NB4 (cell line): ENCODE data around the gene ZNF236.

Source experiments
- DNase-seq: peaks from one replicate; pipeline ENCODE4 v3.0.0; 2010; ENCODE audit warnings: low read depth
- H3K4me3 ChIP-seq: one replicate; pipeline ENCODE4 v1.5.1; 2011; ENCODE audit warnings: mild to moderate bottlenecking, low read depth, low read length, moderate library complexity
- MYC ChIP-seq: IDR thresholded peaks from 2 replicates; pipeline ENCODE4 v1.6.1; 2011; ENCODE audit warnings: low read depth, low read length
- POLR2A ChIP-seq: IDR thresholded peaks from 2 replicates; pipeline ENCODE4 v1.6.1; 2011; ENCODE audit warnings: mild to moderate bottlenecking; ENCODE audit not compliant: insufficient read length; ENCODE audit errors: extremely low read depth
- TF ChIP-seq, protein P1 (sequence below): IDR thresholded peaks from 2 replicates; pipeline ENCODE4 v1.6.1; 2011; ENCODE audit warnings: low read depth, low read length
- TF ChIP-seq, protein P2 (sequence below): IDR thresholded peaks from one replicate; pipeline ENCODE4 v1.5.1; 2012; ENCODE audit warnings: low read depth, low read length

The ZNF236 gene

DNA sequence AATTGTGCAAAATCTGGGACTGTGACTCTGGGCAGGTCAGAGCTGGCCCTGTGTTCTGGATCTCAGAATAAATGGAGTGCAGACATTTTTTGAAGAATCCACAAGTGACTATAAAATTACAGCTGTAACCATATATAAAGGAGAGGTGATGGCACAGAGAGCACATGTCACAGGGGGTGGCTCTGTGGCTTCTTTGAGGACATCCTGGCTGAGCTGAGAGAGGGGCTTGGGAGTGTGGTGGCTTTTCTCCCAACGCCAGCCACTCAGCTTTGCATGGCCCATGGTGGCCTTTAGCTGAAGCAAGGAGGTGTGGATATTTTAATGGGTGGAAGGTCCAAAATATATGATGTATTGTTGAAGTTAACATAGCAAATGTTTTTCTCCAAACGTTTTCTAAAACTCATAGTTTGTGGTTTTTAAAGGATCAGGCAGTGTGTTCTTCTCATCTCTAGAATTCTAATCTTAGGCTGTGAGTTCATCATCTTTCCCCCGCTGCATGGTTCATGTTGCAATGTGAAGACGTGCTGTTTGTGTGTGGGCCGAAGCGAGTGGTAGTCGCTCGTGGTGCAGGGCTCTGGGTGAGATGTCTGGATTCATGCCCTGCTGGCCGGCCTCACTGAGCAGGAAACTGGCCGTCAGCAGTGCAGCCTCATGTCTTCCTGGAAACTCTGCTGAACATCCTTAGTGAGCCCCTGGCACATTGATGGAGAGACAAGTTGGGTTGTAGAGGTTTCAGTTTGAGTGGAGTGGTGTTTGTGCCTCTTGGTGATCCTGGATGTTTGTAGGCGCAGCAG, 109.9 kb downstream of the ZNF236 start:
- no peak for DNase-seq

DNA sequence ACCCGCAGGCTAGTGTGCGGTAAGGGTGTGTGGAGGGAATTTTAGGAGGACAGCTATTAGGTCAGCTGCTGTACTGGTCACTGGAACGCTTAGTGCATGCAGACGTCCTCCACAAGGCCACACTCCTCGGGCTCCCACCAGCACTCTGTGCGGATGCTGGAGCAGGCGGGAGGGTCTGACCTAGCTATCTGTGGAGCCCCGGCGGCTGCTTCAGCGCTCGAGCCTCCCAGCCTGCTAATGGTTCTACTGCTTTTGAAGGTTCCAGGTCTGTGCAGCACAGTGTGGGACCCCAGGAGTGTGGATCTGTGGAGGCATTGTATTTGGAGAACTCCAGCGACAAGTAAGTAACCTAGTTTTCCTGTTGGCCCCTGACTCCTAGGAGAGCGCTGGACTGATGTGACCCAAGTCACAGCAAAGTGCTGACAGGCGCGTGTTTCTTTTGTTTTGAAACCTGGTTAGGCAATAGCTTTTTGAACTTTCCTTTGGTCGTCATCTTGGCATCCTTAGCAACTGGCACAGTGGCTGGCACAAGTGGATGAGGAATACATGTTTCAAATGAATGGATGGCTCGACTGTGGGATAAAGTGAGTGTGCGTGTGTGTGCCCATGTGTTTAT, 113.5 kb downstream of the ZNF236 start:
- TF ChIP-seq MYC = no peak
- TF ChIP-seq, protein P1, sequence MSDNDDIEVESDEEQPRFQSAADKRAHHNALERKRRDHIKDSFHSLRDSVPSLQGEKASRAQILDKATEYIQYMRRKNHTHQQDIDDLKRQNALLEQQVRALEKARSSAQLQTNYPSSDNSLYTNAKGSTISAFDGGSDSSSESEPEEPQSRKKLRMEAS = no peak
- TF ChIP-seq POLR2A = no peak
- TF ChIP-seq, protein P2, sequence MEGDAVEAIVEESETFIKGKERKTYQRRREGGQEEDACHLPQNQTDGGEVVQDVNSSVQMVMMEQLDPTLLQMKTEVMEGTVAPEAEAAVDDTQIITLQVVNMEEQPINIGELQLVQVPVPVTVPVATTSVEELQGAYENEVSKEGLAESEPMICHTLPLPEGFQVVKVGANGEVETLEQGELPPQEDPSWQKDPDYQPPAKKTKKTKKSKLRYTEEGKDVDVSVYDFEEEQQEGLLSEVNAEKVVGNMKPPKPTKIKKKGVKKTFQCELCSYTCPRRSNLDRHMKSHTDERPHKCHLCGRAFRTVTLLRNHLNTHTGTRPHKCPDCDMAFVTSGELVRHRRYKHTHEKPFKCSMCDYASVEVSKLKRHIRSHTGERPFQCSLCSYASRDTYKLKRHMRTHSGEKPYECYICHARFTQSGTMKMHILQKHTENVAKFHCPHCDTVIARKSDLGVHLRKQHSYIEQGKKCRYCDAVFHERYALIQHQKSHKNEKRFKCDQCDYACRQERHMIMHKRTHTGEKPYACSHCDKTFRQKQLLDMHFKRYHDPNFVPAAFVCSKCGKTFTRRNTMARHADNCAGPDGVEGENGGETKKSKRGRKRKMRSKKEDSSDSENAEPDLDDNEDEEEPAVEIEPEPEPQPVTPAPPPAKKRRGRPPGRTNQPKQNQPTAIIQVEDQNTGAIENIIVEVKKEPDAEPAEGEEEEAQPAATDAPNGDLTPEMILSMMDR = no peak
- no peak for DNase-seq
- H3K4me3 ChIP-seq = no peak overlapping the region

More for the DNA sequence above, 109.9 kb downstream of the ZNF236 start:
- H3K4me3 ChIP-seq = no peak overlapping the region
- TF ChIP-seq, protein P2 = no peak
- TF ChIP-seq, protein P1 = no peak
- TF ChIP-seq MYC = no peak
- no peak for TF ChIP-seq POLR2A

DNA sequence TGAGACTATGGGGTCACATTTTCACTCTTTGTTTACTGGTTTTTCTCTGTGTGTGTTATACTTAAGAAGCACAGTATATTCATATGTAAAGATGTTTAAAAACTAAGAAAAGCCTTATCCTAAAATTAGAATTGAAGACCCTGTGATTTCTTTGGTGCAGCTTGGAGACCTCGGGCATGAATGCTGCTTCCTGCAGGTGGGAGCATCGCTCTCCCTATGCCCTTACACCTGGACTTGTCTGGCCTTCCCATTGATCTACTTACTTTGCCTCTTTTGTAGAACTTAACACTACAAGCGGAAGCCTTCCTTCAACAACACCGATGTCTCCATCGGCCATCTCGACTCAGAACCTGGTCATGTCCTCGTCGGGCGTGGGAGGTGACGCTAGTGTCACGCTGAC, 114.5 kb downstream of the ZNF236 start:
- DNase-seq = no peak
- no peak for TF ChIP-seq MYC
- TF ChIP-seq, protein P2 = no peak
- TF ChIP-seq, protein P1 = no peak
- no peak for TF ChIP-seq POLR2A
- no peak overlapping the region for H3K4me3 ChIP-seq

DNA sequence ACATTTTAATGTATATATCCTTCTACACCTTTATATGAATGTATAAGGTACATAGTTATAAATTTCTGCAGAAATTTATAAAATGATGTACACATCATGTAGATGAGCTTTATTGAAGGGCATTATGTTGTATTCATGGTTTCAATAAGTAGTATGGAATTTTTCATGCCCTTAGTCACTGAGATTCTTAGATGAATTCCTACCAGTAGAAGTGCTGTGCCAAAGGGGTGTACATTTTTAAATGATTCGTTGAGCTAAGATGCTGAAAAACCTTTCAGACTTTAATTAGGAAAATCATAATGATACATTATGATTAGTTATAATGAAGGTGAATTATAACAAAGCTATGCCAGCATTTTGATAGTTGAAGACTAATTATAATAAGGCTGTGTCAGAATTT, 115.2 kb downstream of the ZNF236 start:
- no peak for TF ChIP-seq MYC
- H3K4me3 ChIP-seq = no peak overlapping the region
- DNase-seq = no peak

DNA sequence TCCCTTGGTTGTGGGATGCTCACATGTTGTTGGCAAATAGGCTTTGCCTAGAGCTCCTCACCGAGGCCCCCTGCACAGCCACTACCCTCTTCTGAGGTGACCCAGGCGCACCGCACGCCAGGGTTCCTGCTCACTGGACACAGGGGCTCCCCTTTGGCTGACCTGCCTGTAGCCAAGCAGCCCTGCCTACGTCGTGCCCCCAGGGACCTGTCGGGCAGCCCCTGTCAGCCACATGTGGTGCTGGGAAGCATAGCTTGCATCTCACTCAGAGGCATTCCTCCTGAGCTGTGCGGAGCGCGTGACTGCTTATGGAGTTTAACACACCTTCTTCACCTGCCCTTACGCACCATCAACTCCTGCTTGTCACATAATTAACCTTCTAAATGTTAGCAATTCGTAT, 116.3 kb downstream of the ZNF236 start:
- no peak for DNase-seq
- TF ChIP-seq, protein P2 = no peak
- no peak for TF ChIP-seq MYC
- TF ChIP-seq POLR2A = no peak
- TF ChIP-seq, protein P1 = no peak
- no peak overlapping the region for H3K4me3 ChIP-seq

DNA sequence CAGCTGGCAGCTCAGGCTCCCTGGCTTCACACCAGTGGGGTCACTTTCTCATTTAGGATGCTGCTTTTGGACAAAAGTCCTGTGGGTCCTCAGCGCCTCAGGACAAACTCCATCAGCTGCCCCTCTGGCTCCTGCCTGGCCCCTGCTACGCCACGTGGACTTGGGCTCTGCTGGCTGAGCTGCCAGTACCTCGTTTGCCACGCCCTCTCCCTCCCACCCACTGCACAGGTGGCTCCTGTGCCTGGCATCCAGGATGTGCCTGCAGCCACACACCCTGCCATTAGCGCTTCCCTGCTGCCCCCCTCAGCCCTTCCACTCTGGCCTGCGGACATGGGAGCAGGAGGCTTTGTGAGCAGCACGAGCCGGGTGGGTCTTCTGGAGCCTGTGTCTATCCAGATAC, 118.9 kb downstream of the ZNF236 start:
- TF ChIP-seq, protein P1 = no peak
- TF ChIP-seq POLR2A = no peak
- TF ChIP-seq, protein P2 = no peak
- TF ChIP-seq MYC = no peak

More for the DNA sequence above, 118.9 kb downstream of the ZNF236 start:
- DNase-seq = no peak
- H3K4me3 ChIP-seq = no peak overlapping the region
